Liver (tissue), 9 donors: ENCODE data around the gene RNF112. TPM values are rescaled to one million over a fixed set of nuclear protein-coding genes. Genes with fewer than 3 reads are reported as not detected.

Source experiments
- DNase-seq: peaks from one replicate; pipeline ENCODE4 v3.0.0-alpha.2; 2017; ENCODE audit warnings: low spot score
- H3K27ac ChIP-seq, 2 donors: one replicate each; pipeline ENCODE4 v1.7.0; 2013; ENCODE audit warnings: inconsistent platforms in 2 of 2, low read length in 2 of 2, control low read depth in 1 of 2, low read depth in 1 of 2, mild to moderate bottlenecking in 1 of 2
- H3K27me3 ChIP-seq, 4 donors: one replicate each; pipeline versions ENCODE4 v1.6.1 to v1.7.0; 2013; ENCODE audit warnings: low read length in 3 of 4, inconsistent platforms in 1 of 4, mild to moderate bottlenecking in 1 of 4, moderate library complexity in 1 of 4; ENCODE audit not compliant: control insufficient read depth in 4 of 4, insufficient read depth in 4 of 4
- H3K36me3 ChIP-seq, 4 donors: one replicate each; pipeline versions ENCODE4 v1.6.1 to v1.7.0; 2013; ENCODE audit warnings: low read length in 3 of 4, mild to moderate bottlenecking in 3 of 4, low read depth in 1 of 4, moderate library complexity in 1 of 4; ENCODE audit not compliant: control insufficient read depth in 4 of 4, insufficient read depth in 3 of 4
- H3K4me1 ChIP-seq, 4 donors: one replicate each; pipeline versions ENCODE4 v1.6.1 to v1.7.0; 2013; ENCODE audit warnings: low read length in 3 of 4, mild to moderate bottlenecking in 3 of 4, moderate library complexity in 1 of 4; ENCODE audit not compliant: control insufficient read depth in 4 of 4, insufficient read depth in 4 of 4
- H3K4me3 ChIP-seq, 3 donors: one replicate each; pipeline versions ENCODE4 v1.6.1 to v1.7.0; 2013; ENCODE audit warnings: low read length in 3 of 3, control low read depth in 1 of 3, low read depth in 1 of 3, mild to moderate bottlenecking in 1 of 3
- H3K9ac ChIP-seq, 2 donors: one replicate each; pipeline ENCODE4 v1.7.0; 2013; ENCODE audit warnings: low read length in 2 of 2, mild to moderate bottlenecking in 2 of 2, moderate library complexity in 2 of 2, control low read depth in 1 of 2, low read depth in 1 of 2
- H3K9me3 ChIP-seq, 4 donors: one replicate each; pipeline versions ENCODE4 v1.6.1 to v1.7.0; 2013; ENCODE audit warnings: low read length in 3 of 4; ENCODE audit not compliant: control insufficient read depth in 4 of 4
- ATF3 ChIP-seq: IDR thresholded peaks from 2 replicates; pipeline ENCODE4 v1.6.1; 2016; ENCODE audit warnings: antibody characterized with exemption
- EGR1 ChIP-seq, 2 donors: IDR thresholded peaks; 2 replicates each; pipeline ENCODE4 v1.6.1; 2016 to 2018; ENCODE audit warnings: antibody characterized with exemption in 2 of 2, low read depth in 2 of 2
- FOXA1 ChIP-seq: IDR thresholded peaks from 2 replicates; pipeline ENCODE4 v1.6.1; 2016; ENCODE audit warnings: antibody characterized with exemption
- FOXA2 ChIP-seq: IDR thresholded peaks from 2 replicates; pipeline ENCODE4 v1.6.1; 2016; ENCODE audit warnings: antibody characterized with exemption
- GABPA ChIP-seq, 2 donors: IDR thresholded peaks in 1 of 2; conservative IDR thresholded peaks in 1 of 2; 2 replicates each; pipeline ENCODE4 v1.6.1; 2016; ENCODE audit warnings: antibody characterized with exemption in 2 of 2, mild to moderate bottlenecking in 1 of 2, moderate library complexity in 1 of 2
- HNF4A ChIP-seq, 2 donors: conservative IDR thresholded peaks; 2 replicates each; pipeline ENCODE4 v1.6.1; 2016; ENCODE audit warnings: antibody characterized with exemption in 2 of 2, mild to moderate bottlenecking in 2 of 2
- HNF4G ChIP-seq: IDR thresholded peaks from 2 replicates; pipeline ENCODE4 v1.6.1; 2016; ENCODE audit warnings: antibody characterized with exemption
- NR2F2 ChIP-seq: IDR thresholded peaks from 2 replicates; pipeline ENCODE4 v1.6.1; 2016; ENCODE audit warnings: antibody characterized with exemption
- RAD21 ChIP-seq, 2 donors: IDR thresholded peaks; 2 replicates each; pipeline ENCODE4 v1.6.1; 2016; ENCODE audit warnings: antibody characterized with exemption in 2 of 2, mild to moderate bottlenecking in 2 of 2
- REST ChIP-seq: IDR thresholded peaks from 2 replicates; pipeline ENCODE4 v1.6.1; 2016; ENCODE audit warnings: antibody characterized with exemption, mild to moderate bottlenecking
- RXRA ChIP-seq, 2 donors: IDR thresholded peaks; 2 replicates each; pipeline ENCODE4 v1.6.1; 2017 to 2018; ENCODE audit warnings: antibody characterized with exemption in 2 of 2, mild to moderate bottlenecking in 1 of 2
- SP1 ChIP-seq: IDR thresholded peaks from 2 replicates; pipeline ENCODE4 v1.6.1; 2018; ENCODE audit warnings: antibody characterized with exemption, mild to moderate bottlenecking
- TAF1 ChIP-seq: conservative IDR thresholded peaks from 2 replicates; pipeline ENCODE4 v1.6.1; 2016; ENCODE audit warnings: antibody characterized with exemption, mild to moderate bottlenecking
- YY1 ChIP-seq: IDR thresholded peaks from 2 replicates; pipeline ENCODE4 v1.6.1; 2016; ENCODE audit warnings: antibody characterized with exemption, mild to moderate bottlenecking
- WGBS: extraction: QIAGEN DNeasy Blood & Tissue Kit; methylation state at CpG from one replicate; pipeline ENCODE4 v1.1.7; 2013; 5-methylcytosine and 5-hydroxymethylcytosine counted together
- polyA plus RNA-seq, 2 donors: library from polyadenylated mRNA; stranded (reverse) in 1 of 2; unstranded in 1 of 2; fragments of 200-250 nt in 1 of 2; fragments of >200 nt in 1 of 2; fragmentation: Nextera tagmentation in 1 of 2; extraction: Ambion mirVana in 1 of 2; gene quantifications; one replicate each; pipeline versions ENCODE4 v1.2.1 to v1.2.3, GENCODE V29; 2013 to 2015
- total RNA-seq, 2 donors: library from RNA; depleted of rRNA; stranded (reverse); fragments of >200 nt; gene quantifications; one replicate each; pipeline ENCODE4 v1.2.3, GENCODE V29; 2014
- TF ChIP-seq, protein P1 (sequence below): IDR thresholded peaks from 2 replicates; pipeline ENCODE4 v1.6.1; 2016; ENCODE audit warnings: antibody characterized with exemption
- TF ChIP-seq, protein P2 (sequence below): IDR thresholded peaks from 2 replicates; pipeline ENCODE4 v1.6.1; 2016; ENCODE audit warnings: antibody characterized with exemption
- donor health status: healthy.
- donor health status: healthy.
- donor health status: healthy.
- donor health status: healthy.
- donor health status: healthy.

RNF112 gene
- total and polyA plus RNA-seq, 4 donors, result 0.04 to 0.42 (median 0.20) TPM

- Histone ChIP-seq H3K4me1 (no peaks in the 10 kb centered on the region), H3K36me3 (no peaks in the 10 kb centered on the region), H3K4me3 (no peak overlapping the region), H3K27me3 (no peaks in the 10 kb centered on the region), H3K27ac (no peak overlapping the region), H3K9me3 (no peaks in the 10 kb centered on the region), H3K9ac (no peak overlapping the region)
- WGBS, result 82% methylated on average over 13 of the region's 13 CpGs
- no peak for DNase-seq
- TF ChIP-seq SP1, result no peak
- TF ChIP-seq, protein P1, sequence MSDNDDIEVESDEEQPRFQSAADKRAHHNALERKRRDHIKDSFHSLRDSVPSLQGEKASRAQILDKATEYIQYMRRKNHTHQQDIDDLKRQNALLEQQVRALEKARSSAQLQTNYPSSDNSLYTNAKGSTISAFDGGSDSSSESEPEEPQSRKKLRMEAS, result no peak
These were observed 4.3 kb downstream of the RNF112 start for GRCh38 chr17:19415311-19415710.

DNA sequence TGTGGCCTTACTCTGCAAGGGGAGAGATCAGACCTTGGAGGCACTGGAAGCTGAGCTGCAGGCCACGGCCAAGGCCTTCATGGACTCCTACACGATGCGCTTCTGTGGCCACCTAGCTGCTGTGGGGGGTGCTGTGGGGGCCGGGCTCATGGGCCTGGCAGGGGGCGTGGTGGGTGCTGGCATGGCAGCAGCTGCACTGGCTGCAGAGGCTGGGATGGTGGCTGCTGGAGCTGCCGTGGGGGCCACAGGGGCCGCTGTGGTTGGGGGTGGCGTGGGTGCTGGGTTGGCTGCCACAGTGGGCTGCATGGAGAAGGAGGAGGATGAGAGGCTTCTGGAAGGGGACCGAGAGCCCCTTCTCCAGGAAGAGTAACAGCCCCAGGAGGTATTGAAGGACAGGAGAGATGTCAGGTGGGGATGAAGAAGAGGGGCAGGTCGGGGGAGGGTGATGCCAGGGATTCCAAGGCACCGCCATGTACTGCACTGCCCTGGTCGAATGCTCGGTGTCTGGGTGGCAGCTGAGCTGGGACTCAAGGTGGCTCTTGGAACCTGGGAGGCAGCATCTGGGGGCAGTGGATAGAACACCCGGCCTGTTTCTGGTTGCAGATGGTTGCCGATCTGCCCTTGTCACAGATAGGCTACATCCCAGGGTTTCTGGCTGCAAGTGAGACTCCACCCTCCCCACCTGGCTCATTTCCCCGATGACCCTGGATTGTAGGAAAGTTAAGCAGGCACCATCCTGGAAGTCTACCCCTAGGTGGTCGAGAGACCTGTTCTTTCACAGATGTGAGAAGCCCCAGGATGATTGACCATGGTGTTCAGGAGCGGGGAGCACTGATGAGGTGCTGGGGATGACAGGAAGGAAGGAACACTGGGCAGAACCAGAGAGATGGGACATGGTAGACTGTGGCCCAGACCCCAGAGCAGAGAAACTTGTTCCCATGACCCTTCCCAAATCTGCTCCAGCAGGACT lies 5.1 kb downstream of the RNF112 start:
- no peaks in the 10 kb centered on the region for H3K4me1 ChIP-seq
- no peak overlapping the region for H3K4me3 ChIP-seq
- no peaks in the 10 kb centered on the region for H3K27me3 ChIP-seq
- no peaks in the 10 kb centered on the region for H3K9me3 ChIP-seq
- H3K36me3 ChIP-seq, result no peaks in the 10 kb centered on the region
- 94% methylated on average over 18 of the region's 18 CpGs for WGBS
- H3K9ac ChIP-seq, result no peak overlapping the region
- TF ChIP-seq EGR1 (IDR thresholded peaks at IDR 0.05; ENCODE audit: low read depth in 2 of 2) (no peak), RXRA (IDR thresholded peaks at IDR 0.05) (no peak), REST (no peak), HNF4A (conservative IDR thresholded peaks at IDR 0.05) (no peak), FOXA1 (no peak), TAF1 (no peak), GABPA (IDR thresholded peaks at IDR 0.05 in 1 of 2, conservative IDR thresholded peaks at IDR 0.05 in 1 of 2) (no peak), SP1 (no peak), HNF4G (no peak), NR2F2 (no peak), FOXA2 (no peak)
- TF ChIP-seq, protein P1, result no peak
- no peak overlapping the region for H3K27ac ChIP-seq
- DNase-seq, result no peak

DNA sequence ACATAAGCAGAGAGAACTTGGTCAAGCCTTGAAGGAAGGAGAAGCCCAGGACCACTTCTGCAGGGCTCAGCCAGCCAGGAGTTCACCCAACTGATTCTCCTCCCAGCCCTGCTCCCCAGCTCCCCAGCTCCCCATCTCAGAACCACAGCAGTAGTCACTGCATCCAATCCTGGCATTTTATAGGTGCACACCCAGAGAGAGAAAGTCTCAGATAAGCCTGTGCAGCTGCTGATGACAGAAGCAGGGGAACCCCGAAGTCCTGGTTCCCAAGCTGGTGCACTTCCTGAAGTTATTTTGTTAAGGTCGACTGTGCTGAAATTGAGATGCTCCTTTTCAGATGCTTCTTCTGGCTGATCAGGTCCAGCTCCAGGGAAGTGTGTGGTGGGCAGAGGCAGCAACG lies 6.6 kb downstream of the RNF112 start:
- H3K4me1 ChIP-seq, result no peaks in the 10 kb centered on the region
- no peak for DNase-seq
- WGBS, result 74% methylated on average over 3 of the region's 3 CpGs
- H3K9me3 ChIP-seq, result no peaks in the 10 kb centered on the region
- H3K9ac ChIP-seq, result no peak overlapping the region
- H3K27me3 ChIP-seq, result no peaks in the 10 kb centered on the region
- no peaks in the 10 kb centered on the region for H3K36me3 ChIP-seq
- H3K27ac ChIP-seq, result no peak overlapping the region
- TF ChIP-seq SP1, result no peak
- TF ChIP-seq RXRA (IDR thresholded peaks at IDR 0.05), result no peak
- TF ChIP-seq, protein P2, sequence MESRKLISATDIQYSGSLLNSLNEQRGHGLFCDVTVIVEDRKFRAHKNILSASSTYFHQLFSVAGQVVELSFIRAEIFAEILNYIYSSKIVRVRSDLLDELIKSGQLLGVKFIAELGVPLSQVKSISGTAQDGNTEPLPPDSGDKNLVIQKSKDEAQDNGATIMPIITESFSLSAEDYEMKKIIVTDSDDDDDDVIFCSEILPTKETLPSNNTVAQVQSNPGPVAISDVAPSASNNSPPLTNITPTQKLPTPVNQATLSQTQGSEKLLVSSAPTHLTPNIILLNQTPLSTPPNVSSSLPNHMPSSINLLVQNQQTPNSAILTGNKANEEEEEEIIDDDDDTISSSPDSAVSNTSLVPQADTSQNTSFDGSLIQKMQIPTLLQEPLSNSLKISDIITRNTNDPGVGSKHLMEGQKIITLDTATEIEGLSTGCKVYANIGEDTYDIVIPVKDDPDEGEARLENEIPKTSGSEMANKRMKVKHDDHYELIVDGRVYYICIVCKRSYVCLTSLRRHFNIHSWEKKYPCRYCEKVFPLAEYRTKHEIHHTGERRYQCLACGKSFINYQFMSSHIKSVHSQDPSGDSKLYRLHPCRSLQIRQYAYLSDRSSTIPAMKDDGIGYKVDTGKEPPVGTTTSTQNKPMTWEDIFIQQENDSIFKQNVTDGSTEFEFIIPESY, result no peak
- TF ChIP-seq, protein P1, result no peak
- no peak for TF ChIP-seq ATF3
- no peak for TF ChIP-seq EGR1 (IDR thresholded peaks at IDR 0.05; ENCODE audit: low read depth in 2 of 2)
- no peak for TF ChIP-seq RAD21 (IDR thresholded peaks at IDR 0.05)
- TF ChIP-seq GABPA (IDR thresholded peaks at IDR 0.05 in 1 of 2, conservative IDR thresholded peaks at IDR 0.05 in 1 of 2), result no peak
- no peak for TF ChIP-seq NR2F2
- TF ChIP-seq FOXA1, result no peak
- TF ChIP-seq YY1, result no peak
- no peak overlapping the region for H3K4me3 ChIP-seq
